HG03457 (cell line): ENCODE results near the gene AGK.
"Not testable (repeated sequence)": the region's sequence is repeated elsewhere in the genome, so short reads cannot be mapped to it uniquely, and the experiment has no call there.

ENCODE experiments used
- ATAC-seq: cut with Tn5 transposase; IDR thresholded peaks from one replicate; pipeline ENCODE4 v1.9.1; 2021; ENCODE audit warnings: moderate number of reproducible peaks; ENCODE audit not compliant: unreplicated experiment

AGK gene

DNA sequence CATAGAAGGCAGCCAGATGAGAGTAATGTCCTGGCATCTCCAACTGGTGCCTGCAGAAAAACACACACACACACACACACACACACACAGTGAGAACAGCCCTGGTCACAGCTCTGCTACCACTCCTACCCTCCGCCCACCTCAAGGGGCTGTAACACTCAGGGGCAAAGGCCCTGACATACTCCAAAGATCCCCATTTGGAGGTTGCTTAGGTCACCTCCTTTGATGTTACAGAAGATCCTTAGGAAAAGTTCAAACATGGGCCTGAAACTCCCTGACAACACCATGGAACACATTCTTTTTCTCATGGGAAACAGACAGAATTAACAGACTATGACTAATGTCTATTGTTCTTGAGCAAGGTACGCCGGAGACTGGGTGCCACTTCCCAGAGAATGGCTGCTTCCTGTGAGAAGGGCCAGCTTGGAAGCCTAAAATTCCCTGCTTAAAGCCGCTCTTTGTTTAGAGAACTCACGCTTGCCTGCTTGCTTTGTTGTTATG is 123.0 kb downstream of the AGK start:
- no peak for ATAC-seq

GRCh38 chr7:141674702-141675101 is 123.5 kb downstream of the AGK start:
- ATAC-seq: no peak

GRCh38 chr7:141675436-141676215 is 124.4 kb downstream of the AGK start:
- ATAC-seq: no peak

GRCh38 chr7:141676618-141677017 is 125.4 kb downstream of the AGK start:
- no peak for ATAC-seq

GRCh38 chr7:141679014-141679413 is 127.8 kb downstream of the AGK start:
- no peak for ATAC-seq

GRCh38 chr7:141685285-141686023 is 134.2 kb downstream of the AGK start:
- ATAC-seq: no peak

DNA sequence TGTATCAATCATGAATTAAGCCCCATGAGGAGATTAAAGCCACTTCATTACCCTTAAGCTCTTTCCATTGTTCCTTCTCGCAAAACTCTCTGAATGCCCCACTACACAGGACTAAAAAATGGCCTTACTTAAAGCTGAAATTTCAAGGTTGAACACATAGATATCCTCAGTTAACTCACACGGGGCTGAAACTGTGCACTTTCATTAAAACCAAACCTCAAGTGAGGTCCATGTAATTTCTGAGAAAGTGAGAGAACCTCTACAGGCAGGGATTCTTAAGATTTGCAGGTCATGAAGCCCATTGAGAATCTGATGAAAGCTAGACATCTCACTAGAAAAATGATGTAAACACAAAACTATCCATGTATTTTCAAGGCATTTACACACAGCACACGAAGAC is 134.9 kb downstream of the AGK start:
- ATAC-seq: no peak

DNA sequence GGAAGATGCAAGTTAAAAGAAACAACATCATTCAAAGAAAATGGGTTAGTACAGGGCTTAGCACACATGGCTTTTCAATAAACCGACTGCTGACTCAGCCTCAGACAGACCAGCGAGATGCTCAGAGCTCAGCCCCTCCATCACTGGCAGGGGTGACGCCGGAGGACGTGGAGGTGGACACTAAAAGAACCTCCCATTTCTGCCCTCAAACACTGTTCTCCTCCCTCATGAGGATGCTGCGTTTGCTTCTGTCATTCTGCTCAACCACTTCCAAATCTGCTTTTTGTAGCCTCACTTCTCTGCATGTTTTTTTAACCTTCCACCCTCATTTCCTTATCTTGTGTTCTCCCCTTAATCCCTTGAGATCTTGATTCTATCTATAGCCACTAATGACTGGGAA is 135.5 kb downstream of the AGK start:
- no peak for ATAC-seq

DNA sequence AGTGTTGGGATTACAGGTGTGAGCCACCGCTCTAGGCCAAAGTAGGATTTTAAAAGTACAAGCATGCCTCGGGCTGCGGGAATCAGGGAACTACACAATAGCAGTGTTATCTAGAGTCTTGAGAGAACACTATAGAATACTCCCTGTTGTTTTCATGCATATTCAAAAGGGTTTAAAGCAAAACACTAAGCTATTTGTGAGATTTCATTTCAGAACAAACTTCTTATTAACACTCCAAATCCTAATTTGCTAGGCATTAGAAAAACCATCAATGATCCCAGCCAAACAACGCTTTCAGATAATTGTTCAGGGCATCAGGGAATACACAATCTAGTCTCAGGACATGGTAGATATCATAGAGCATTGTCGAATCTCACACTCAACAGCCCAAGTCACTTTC is 136.8 kb downstream of the AGK start:
- ATAC-seq: no peak

GRCh38 chr7:141689072-141689825 is 138.0 kb downstream of the AGK start:
- ATAC-seq: not testable (repeated sequence)

DNA sequence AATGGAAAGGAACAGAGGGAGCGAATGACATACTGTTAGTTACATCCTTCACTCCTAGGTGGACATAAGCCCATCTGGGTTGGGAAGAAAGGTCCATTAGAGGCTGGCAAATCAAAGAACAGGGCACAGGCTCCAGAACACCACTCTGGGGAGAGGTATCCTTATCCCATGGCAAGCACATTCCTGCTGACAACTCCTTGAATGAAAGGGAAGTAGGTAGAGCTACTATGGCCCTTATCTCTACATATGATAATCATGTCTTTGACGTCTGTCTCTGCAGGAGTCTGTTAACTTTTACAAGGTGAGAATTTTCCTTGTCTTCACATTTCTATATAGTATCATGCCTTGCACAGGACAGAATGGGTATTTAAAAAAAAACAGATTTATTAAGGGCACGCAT is 140.3 kb downstream of the AGK start:
- no peak for ATAC-seq

DNA sequence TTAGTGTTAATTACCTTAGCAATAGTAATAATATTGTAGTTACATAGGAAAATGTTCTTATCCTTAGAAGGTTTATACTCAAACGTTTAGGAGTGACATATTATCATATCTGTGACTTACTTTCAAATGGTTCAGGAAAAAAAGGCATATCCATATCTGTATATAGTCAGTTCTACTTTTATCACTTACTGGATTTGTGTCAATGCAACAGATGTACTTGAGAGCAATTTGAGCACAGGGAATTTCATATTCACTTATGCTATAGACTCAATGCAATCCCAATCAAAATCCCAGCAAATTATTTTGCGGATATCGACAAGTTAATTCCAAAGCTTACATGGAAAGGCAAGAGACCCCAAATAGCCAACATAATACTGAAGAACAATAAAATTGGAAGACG is 140.8 kb downstream of the AGK start:
- ATAC-seq: no peak

- no peak for ATAC-seq
Observed at GRCh38 chr7:141693082-141693481, 141.9 kb downstream of the AGK start.

DNA sequence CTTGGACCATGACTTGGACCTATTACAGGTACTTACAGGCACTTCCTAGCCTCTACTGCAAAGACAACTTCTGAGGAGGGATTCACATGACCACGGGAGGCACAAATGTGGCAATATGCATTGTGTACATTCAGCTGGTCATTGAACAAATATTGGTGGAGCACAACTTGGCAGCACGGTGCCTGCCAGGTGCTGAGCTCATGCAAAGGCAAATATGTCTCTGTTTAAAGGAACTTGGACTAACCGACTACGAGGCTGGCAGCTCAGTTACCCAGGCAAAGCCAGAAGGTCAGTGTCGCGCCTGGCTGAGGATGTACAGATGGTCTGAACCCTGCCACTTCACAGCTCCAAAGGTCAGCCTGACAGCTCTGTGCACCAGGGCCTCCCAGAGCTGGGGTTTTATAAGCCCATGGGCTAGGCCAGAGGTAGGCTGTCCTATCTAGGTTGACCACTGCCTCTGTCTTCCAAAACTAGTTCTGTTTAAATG is 144.6 kb downstream of the AGK start:
- ATAC-seq: no peak

GRCh38 chr7:141696348-141696747 is 145.1 kb downstream of the AGK start:
- no peak for ATAC-seq

DNA sequence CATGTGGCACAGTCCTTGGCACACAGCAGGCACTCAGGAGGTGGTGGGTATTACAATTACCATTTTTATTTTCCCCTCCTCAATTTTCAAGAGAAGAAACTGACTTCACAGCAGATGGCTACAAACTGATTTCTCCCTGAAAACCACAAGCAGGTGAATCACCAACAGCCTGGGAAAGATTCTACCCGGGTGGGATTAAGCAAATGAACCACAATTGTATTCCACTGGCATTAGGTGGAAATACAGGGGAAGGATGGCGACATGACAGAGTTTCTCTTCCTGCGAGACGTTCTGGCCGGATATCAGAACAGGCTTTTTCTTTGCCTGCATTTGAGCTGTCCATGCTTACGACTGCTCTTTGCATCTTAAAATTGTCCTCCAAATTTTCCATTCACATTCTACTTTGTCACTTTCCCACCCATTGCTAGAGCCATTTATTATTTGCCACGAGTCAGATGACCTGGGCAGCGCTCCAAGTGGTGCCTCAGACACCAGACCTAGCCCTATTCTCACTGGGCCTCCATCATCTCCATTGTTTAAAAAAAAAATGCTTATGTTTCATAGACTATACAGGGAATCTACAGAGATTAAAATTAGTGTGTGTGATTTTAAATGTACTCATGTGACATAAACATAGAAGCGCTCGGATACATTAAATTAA is 146.1 kb downstream of the AGK start:
- ATAC-seq: no peak

DNA sequence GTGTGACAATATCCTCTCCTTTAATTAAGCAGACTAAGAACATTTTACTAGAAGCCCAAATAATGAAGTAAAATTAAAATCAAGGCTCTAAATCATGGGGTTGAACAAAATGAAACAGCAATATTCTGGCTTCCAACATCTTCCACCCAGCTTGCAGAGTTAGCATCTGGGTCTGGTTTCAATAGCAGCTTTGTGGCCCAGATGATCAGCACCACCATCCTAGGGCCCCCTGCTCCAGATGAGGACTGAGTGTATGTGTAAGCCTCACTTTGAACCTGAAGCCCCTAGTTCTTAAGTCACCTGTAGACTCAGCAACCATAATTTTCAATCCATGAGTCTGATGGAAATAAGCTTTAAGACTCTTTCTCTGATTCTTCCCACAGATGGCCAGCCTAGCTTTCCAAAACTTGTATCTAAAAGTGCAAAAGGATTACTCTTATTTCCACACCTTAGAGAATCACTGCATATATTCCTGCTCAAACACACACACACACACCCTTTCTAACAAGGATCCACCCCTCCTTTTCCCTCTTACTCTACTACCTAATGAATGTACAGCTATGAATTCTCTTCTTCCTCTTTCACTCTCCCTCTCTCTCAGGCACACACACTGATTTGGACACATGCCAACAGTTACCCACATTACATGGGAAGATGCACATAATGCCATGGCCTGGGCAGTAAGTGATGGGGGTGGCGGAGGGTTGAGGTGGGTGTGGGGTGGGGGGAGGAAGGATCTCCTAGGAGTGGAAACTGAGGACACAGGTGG is 147.2 kb downstream of the AGK start:
- no peak for ATAC-seq

DNA sequence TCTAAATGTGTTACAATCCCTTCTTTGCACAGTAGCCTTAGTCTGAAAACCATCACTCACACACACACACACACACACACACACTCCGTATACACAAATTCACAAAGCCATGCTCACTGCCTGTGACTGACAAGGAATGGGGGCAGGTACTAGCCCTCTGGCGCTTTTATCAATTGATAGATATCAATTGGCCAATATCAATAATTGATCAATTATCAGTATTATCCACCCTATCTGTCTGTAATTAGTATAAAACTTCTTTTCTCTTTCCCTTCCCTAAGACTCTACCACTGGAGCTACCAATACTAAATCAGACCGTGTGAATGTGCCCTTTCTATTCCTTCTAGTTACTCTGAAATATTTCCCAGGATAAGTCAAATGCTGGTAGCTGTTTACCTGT is 148.7 kb downstream of the AGK start:
- no peak for ATAC-seq

- ATAC-seq: no peak
Observed at GRCh38 chr7:141700296-141700847, 149.2 kb downstream of the AGK start.

GRCh38 chr7:141700848-141701371 is 149.7 kb downstream of the AGK start:
- ATAC-seq: no peak
